WTC11 (cell line): ENCODE measurements around the gene MAPK11. TPM values are rescaled to one million over a fixed set of nuclear protein-coding genes. Genes with fewer than 3 reads are reported as not detected.

Experiments
- ATAC-seq: fragments of 200-7000 bp; cut with Tn5 transposase; 2 replicates; pipeline ENCODE4 v1.10.0; 2021; ENCODE audit warnings: mild to moderate bottlenecking, moderate library complexity
- CTCF ChIA-PET: fragments of 300-600 bp; sonication (Branson Sonifier 250); formaldehyde crosslinking; loops from one replicate; lab custom pipeline; 2021; ENCODE audit warnings: antibody characterized with exemption; lab: Charles Lee
- POLR2A ChIA-PET: fragments of 350-600 bp; sonication (Branson Sonifier 250); formaldehyde crosslinking; loops from one replicate; lab custom pipeline; 2021; ENCODE audit warnings: antibody characterized with exemption; lab: Charles Lee
- DNase-seq: peaks from one replicate; pipeline ENCODE4 v3.0.0; 2021; ENCODE audit warnings: low spot score
- H3K27ac Mint-ChIP-seq: 2 replicates; pipeline ENCODE4 v1.8.0; 2021; ENCODE audit warnings: mixed read lengths
- H3K27me3 Mint-ChIP-seq: 2 replicates; pipeline ENCODE4 v1.8.0; 2021; ENCODE audit warnings: low read depth, mild to moderate bottlenecking, moderate library complexity, mixed read lengths
- H3K36me3 Mint-ChIP-seq: 2 replicates; pipeline ENCODE4 v1.8.0; 2021; ENCODE audit warnings: mixed read lengths
- H3K4me1 Mint-ChIP-seq: 2 replicates; pipeline ENCODE4 v1.8.0; 2022; ENCODE audit warnings: mixed read lengths
- H3K4me3 Mint-ChIP-seq: 2 replicates; pipeline ENCODE4 v1.8.0; 2021; ENCODE audit warnings: mild to moderate bottlenecking, moderate library complexity, mixed read lengths
- H3K9me3 Mint-ChIP-seq: 2 replicates; pipeline ENCODE4 v1.8.0; 2021; ENCODE audit warnings: mixed read lengths
- ATF3 ChIP-seq: sonication (generic); formaldehyde crosslinking; conservative IDR thresholded peaks from 2 replicates; pipeline ENCODE4 v1.8.1; 2022; ENCODE audit warnings: mild to moderate bottlenecking, missing genetic modification reagents
- CDX4 ChIP-seq: fragments of 250-450 bp; sonication (Bioruptor Pico); IDR thresholded peaks from 2 replicates; pipeline ENCODE4 v1.9.0; 2021; ENCODE audit warnings: moderate library complexity, mild to moderate bottlenecking, inconsistent platforms, borderline replicate concordance
- CREM ChIP-seq: sonication (generic); formaldehyde crosslinking; IDR thresholded peaks from 2 replicates; pipeline ENCODE4 v1.8.1; 2022; ENCODE audit warnings: mild to moderate bottlenecking, missing genetic modification reagents, moderate library complexity
- E2F1 ChIP-seq: sonication (generic); formaldehyde crosslinking; IDR thresholded peaks from 2 replicates; pipeline ENCODE4 v1.8.0; 2022; ENCODE audit warnings: mild to moderate bottlenecking, missing genetic modification reagents
- E2F5 ChIP-seq: sonication (generic); formaldehyde crosslinking; IDR thresholded peaks from 2 replicates; pipeline ENCODE4 v1.8.1; 2022; ENCODE audit warnings: mild to moderate bottlenecking, moderate library complexity, missing genetic modification reagents
- ELF4 ChIP-seq: sonication (generic); formaldehyde crosslinking; IDR thresholded peaks from 2 replicates; pipeline ENCODE4 v1.8.1; 2022; ENCODE audit warnings: low read depth, mild to moderate bottlenecking, moderate library complexity, missing genetic modification reagents
- FOXP1 ChIP-seq: sonication (generic); formaldehyde crosslinking; IDR thresholded peaks from 2 replicates; pipeline ENCODE4 v1.8.0; 2022; ENCODE audit warnings: missing genetic modification reagents, mild to moderate bottlenecking, moderate library complexity, borderline replicate concordance
- GTF2I ChIP-seq: fragments of 250-450 bp; sonication (Bioruptor Pico); conservative IDR thresholded peaks from 2 replicates; pipeline ENCODE4 v1.4.0; 2021; ENCODE audit warnings: mild to moderate bottlenecking
- IRF2 ChIP-seq: sonication (generic); formaldehyde crosslinking; IDR thresholded peaks from 2 replicates; pipeline ENCODE4 v1.8.0; 2022; ENCODE audit warnings: low read depth, missing genetic modification reagents, borderline replicate concordance
- JAZF1 ChIP-seq: fragments of 250-450 bp; sonication (Bioruptor Pico); IDR thresholded peaks from 2 replicates; pipeline ENCODE4 v1.9.0; 2021; ENCODE audit warnings: moderate library complexity, mild to moderate bottlenecking, inconsistent platforms
- NFATC4 ChIP-seq: fragments of 250-450 bp; sonication (Bioruptor Pico); IDR thresholded peaks from 2 replicates; pipeline ENCODE4 v1.9.0; 2021; ENCODE audit warnings: mild to moderate bottlenecking
- NFE2L1 ChIP-seq: sonication (generic); formaldehyde crosslinking; IDR thresholded peaks from 2 replicates; pipeline ENCODE4 v1.8.1; 2023; ENCODE audit warnings: missing genetic modification reagents
- PRRX2 ChIP-seq: fragments of 250-450 bp; sonication (Bioruptor Pico); IDR thresholded peaks from 2 replicates; pipeline ENCODE4 v1.8.0; 2021; ENCODE audit warnings: mild to moderate bottlenecking
- RORB ChIP-seq: fragments of 250-450 bp; sonication (Bioruptor Pico); IDR thresholded peaks from 2 replicates; pipeline ENCODE4 v1.9.0; 2021; ENCODE audit warnings: mild to moderate bottlenecking
- SMAD3 ChIP-seq: sonication (generic); formaldehyde crosslinking; IDR thresholded peaks from 2 replicates; pipeline ENCODE4 v1.8.0; 2022; ENCODE audit warnings: missing genetic modification reagents, mild to moderate bottlenecking, borderline replicate concordance
- ZBTB21 ChIP-seq: sonication (generic); formaldehyde crosslinking; IDR thresholded peaks from 2 replicates; pipeline ENCODE4 v1.8.1; 2023; ENCODE audit warnings: mild to moderate bottlenecking, missing genetic modification reagents, borderline replicate concordance
- ZNF425 ChIP-seq: fragments of 250-450 bp; sonication (Bioruptor Pico); conservative IDR thresholded peaks from 2 replicates; pipeline ENCODE4 v1.9.0; 2021; ENCODE audit warnings: mild to moderate bottlenecking
- ZNF512 ChIP-seq: sonication (generic); formaldehyde crosslinking; IDR thresholded peaks from 2 replicates; pipeline ENCODE4 v1.8.1; 2022; ENCODE audit warnings: missing genetic modification reagents, borderline replicate concordance
- total RNA-seq: library from RNA; stranded (reverse); gene quantifications from 3 replicates; pipeline ENCODE4 v1.2.3, GENCODE V29; 2021
- TF ChIP-seq, protein P1 (sequence below): sonication (generic); formaldehyde crosslinking; IDR thresholded peaks from 2 replicates; pipeline ENCODE4 v1.8.0; 2023; ENCODE audit warnings: mild to moderate bottlenecking, missing genetic modification reagents
- TF ChIP-seq, protein P2 (sequence below): sonication (generic); formaldehyde crosslinking; IDR thresholded peaks from 2 replicates; pipeline ENCODE4 v1.8.1; 2022; ENCODE audit warnings: low read depth, missing genetic modification reagents, borderline replicate concordance
- TF ChIP-seq, protein P3 (sequence below): sonication (generic); formaldehyde crosslinking; IDR thresholded peaks from 2 replicates; pipeline ENCODE4 v1.8.1; 2023; ENCODE audit warnings: mild to moderate bottlenecking, missing genetic modification reagents, borderline replicate concordance

The MAPK11 gene
- total RNA-seq, 1 experiment from 2014 or later = 2.3 TPM

GRCh38 chr22:50318356-50318697, 48.1 kb upstream of the MAPK11 start:
- TF ChIP-seq PRRX2 (no peak), CDX4 (no peak), JAZF1 (no peak), ATF3 (no peak), GTF2I (CRISPR knock-in tag) (no peak), NFE2L1 (CRISPR knock-in tag) (no peak), ZBTB21 (no peak)
- TF ChIP-seq, protein P1, sequence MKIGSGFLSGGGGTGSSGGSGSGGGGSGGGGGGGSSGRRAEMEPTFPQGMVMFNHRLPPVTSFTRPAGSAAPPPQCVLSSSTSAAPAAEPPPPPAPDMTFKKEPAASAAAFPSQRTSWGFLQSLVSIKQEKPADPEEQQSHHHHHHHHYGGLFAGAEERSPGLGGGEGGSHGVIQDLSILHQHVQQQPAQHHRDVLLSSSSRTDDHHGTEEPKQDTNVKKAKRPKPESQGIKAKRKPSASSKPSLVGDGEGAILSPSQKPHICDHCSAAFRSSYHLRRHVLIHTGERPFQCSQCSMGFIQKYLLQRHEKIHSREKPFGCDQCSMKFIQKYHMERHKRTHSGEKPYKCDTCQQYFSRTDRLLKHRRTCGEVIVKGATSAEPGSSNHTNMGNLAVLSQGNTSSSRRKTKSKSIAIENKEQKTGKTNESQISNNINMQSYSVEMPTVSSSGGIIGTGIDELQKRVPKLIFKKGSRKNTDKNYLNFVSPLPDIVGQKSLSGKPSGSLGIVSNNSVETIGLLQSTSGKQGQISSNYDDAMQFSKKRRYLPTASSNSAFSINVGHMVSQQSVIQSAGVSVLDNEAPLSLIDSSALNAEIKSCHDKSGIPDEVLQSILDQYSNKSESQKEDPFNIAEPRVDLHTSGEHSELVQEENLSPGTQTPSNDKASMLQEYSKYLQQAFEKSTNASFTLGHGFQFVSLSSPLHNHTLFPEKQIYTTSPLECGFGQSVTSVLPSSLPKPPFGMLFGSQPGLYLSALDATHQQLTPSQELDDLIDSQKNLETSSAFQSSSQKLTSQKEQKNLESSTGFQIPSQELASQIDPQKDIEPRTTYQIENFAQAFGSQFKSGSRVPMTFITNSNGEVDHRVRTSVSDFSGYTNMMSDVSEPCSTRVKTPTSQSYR = no peak
- H3K36me3 Mint-ChIP-seq = no peaks in the 10 kb centered on the region
- H3K4me1 Mint-ChIP-seq = peaks cover 5% of the 10 kb centered on the region
- no peak overlapping the region for H3K4me3 Mint-ChIP-seq
- DNase-seq = no peak
- ChIA-PET POLR2A (no interaction called here), CTCF (no interaction called here)
- no peaks in the 10 kb centered on the region for H3K9me3 Mint-ChIP-seq
- H3K27ac Mint-ChIP-seq = no peak overlapping the region
- no peak for ATAC-seq
- no peaks in the 10 kb centered on the region; the same call in 1 of the 2 replicates for H3K27me3 Mint-ChIP-seq

DNA sequence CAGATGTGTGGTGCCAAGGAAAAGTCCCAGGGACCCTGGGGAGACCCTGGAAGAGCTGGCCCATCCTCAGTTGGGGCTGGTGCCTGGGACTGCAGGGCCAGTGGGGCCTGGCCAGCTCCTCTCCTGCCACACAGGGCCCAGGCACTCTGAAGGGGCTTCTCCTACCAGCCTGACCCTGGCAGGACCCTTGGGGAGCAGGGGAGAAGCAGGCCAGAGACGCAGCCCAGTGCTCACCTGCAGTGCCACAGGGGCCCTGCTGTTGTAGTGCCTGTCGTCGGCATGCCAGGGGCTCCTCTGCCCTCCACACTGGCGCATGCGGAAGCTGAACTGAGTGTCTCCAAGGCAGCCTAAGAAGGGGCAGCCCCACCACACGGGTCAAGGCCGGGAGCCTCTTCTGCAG, 47.5 kb upstream of the MAPK11 start:
- Mint-ChIP-seq H3K9me3 (no peaks in the 10 kb centered on the region), H3K36me3 (no peaks in the 10 kb centered on the region), H3K27ac (no peak overlapping the region), H3K27me3 (no peaks in the 10 kb centered on the region; the same call in 1 of the 2 replicates), H3K4me1 (peaks cover 5% of the 10 kb centered on the region), H3K4me3 (no peak overlapping the region)
- POLR2A ChIA-PET = no interaction called here
- ATAC-seq (no peak), DNase-seq (no peak)
- CTCF ChIA-PET = interaction anchor here (1.5 to 2.4 kb wide), 3 partner anchors 9 to 50 kb away, joined by 4 to 7 read pairs (median 6); partner anchors contain the start of gene DENND6B
- TF ChIP-seq E2F1 (CRISPR knock-in tag) (no peak), RORB (CRISPR knock-in tag) (no peak), IRF2 (no peak), NFATC4 (no peak), FOXP1 (CRISPR knock-in tag) (no peak), ZNF512 (CRISPR knock-in tag) (no peak), E2F5 (CRISPR knock-in tag) (no peak), ZNF425 (CRISPR knock-in tag) (no peak), SMAD3 (CRISPR knock-in tag) (no peak), ELF4 (no peak), CREM (no peak)
- TF ChIP-seq, protein P2, sequence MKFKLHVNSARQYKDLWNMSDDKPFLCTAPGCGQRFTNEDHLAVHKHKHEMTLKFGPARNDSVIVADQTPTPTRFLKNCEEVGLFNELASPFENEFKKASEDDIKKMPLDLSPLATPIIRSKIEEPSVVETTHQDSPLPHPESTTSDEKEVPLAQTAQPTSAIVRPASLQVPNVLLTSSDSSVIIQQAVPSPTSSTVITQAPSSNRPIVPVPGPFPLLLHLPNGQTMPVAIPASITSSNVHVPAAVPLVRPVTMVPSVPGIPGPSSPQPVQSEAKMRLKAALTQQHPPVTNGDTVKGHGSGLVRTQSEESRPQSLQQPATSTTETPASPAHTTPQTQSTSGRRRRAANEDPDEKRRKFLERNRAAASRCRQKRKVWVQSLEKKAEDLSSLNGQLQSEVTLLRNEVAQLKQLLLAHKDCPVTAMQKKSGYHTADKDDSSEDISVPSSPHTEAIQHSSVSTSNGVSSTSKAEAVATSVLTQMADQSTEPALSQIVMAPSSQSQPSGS = no peak
- TF ChIP-seq, protein P3, sequence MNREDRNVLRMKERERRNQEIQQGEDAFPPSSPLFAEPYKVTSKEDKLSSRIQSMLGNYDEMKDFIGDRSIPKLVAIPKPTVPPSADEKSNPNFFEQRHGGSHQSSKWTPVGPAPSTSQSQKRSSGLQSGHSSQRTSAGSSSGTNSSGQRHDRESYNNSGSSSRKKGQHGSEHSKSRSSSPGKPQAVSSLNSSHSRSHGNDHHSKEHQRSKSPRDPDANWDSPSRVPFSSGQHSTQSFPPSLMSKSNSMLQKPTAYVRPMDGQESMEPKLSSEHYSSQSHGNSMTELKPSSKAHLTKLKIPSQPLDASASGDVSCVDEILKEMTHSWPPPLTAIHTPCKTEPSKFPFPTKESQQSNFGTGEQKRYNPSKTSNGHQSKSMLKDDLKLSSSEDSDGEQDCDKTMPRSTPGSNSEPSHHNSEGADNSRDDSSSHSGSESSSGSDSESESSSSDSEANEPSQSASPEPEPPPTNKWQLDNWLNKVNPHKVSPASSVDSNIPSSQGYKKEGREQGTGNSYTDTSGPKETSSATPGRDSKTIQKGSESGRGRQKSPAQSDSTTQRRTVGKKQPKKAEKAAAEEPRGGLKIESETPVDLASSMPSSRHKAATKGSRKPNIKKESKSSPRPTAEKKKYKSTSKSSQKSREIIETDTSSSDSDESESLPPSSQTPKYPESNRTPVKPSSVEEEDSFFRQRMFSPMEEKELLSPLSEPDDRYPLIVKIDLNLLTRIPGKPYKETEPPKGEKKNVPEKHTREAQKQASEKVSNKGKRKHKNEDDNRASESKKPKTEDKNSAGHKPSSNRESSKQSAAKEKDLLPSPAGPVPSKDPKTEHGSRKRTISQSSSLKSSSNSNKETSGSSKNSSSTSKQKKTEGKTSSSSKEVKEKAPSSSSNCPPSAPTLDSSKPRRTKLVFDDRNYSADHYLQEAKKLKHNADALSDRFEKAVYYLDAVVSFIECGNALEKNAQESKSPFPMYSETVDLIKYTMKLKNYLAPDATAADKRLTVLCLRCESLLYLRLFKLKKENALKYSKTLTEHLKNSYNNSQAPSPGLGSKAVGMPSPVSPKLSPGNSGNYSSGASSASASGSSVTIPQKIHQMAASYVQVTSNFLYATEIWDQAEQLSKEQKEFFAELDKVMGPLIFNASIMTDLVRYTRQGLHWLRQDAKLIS (CRISPR knock-in tag) = no peak
